ENCODE results near the gene MS4A13.
A peak's percentile ranks its signal among the peaks of the same experiment; 100 is the strongest.

DNA sequence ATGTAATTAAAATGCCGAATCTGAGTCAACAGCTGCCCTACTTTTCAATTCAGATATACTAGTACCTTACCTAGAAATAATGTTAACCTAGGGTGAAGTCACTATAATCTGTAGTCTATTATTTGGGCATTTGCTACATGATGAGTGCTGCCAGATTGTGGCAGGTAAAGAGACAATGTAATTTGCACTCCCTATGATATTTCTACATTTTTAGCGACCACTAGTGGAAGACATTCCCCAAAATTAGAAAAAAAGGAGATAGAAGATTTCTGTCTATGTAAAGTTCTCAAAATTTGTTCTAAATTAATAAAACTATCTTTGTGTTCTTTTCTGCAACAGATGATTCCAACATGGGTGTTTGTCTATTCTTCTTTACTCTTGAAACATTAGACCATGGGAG lies 45.5 kb upstream of the MS4A13 start:
- TF ChIP-seq JUND (IDR thresholded peaks at IDR 0.05) (no peak), EZH2 (IDR thresholded peaks at IDR 0.05) (no peak), POLR2A (IDR thresholded peaks at IDR 0.05; ENCODE audit: borderline replicate concordance, extremely low read depth, insufficient read depth, insufficient read length) (no peak), SIN3A (IDR thresholded peaks at IDR 0.05; ENCODE audit: low read depth) (no peak), CEBPB (IDR thresholded peaks at IDR 0.05; ENCODE audit: low read depth) (no peak)
- TF ChIP-seq, protein P1, sequence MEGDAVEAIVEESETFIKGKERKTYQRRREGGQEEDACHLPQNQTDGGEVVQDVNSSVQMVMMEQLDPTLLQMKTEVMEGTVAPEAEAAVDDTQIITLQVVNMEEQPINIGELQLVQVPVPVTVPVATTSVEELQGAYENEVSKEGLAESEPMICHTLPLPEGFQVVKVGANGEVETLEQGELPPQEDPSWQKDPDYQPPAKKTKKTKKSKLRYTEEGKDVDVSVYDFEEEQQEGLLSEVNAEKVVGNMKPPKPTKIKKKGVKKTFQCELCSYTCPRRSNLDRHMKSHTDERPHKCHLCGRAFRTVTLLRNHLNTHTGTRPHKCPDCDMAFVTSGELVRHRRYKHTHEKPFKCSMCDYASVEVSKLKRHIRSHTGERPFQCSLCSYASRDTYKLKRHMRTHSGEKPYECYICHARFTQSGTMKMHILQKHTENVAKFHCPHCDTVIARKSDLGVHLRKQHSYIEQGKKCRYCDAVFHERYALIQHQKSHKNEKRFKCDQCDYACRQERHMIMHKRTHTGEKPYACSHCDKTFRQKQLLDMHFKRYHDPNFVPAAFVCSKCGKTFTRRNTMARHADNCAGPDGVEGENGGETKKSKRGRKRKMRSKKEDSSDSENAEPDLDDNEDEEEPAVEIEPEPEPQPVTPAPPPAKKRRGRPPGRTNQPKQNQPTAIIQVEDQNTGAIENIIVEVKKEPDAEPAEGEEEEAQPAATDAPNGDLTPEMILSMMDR (IDR thresholded peaks at IDR 0.05 in 2 of 3, conservative IDR thresholded peaks at IDR 0.05 in 1 of 3; ENCODE audit: borderline replicate concordance in 1 of 3, insufficient read depth in 1 of 3, low read depth in 2 of 3, low read length in 2 of 3): peak in 2 of 3 experiments; percentile 22 to 46; a peak in 3 of 6 replicates
- TF ChIP-seq, protein P2, sequence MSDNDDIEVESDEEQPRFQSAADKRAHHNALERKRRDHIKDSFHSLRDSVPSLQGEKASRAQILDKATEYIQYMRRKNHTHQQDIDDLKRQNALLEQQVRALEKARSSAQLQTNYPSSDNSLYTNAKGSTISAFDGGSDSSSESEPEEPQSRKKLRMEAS (IDR thresholded peaks at IDR 0.05): no peak

All from HCT116 (cell line).